ENCODE results near the gene MRPS5.
A peak's percentile ranks its signal among the peaks of the same experiment; 100 is the strongest.

The MRPS5 gene

GRCh38 chr2:95043300-95044093 lies 78.1 kb downstream of the MRPS5 start:
- in situ Hi-C loops (cut with MboI; ENCODE audit: low pct_unique_long_range_greater_than_20kb, low sequenced_read_pairs, unreplicated experiment) = no loop called here
- DNase-seq (ENCODE audit: low spot score) = peak; percentile 56
- no peak for TF ChIP-seq CTCF (IDR thresholded peaks at IDR 0.05; ENCODE audit: extremely low read depth, insufficient read depth, missing control alignments)

- no peak for TF ChIP-seq CTCF (IDR thresholded peaks at IDR 0.05; ENCODE audit: extremely low read depth, insufficient read depth, missing control alignments)
- in situ Hi-C loops (cut with MboI; ENCODE audit: low pct_unique_long_range_greater_than_20kb, low sequenced_read_pairs, unreplicated experiment) = no loop called here
- DNase-seq (ENCODE audit: low spot score) = no peak
These were observed 78.9 kb downstream of the MRPS5 start for GRCh38 chr2:95042472-95043271.

GRCh38 chr2:95041824-95042442 lies 79.7 kb downstream of the MRPS5 start:
- in situ Hi-C loops (cut with MboI; ENCODE audit: low pct_unique_long_range_greater_than_20kb, low sequenced_read_pairs, unreplicated experiment) = no loop called here
- DNase-seq (ENCODE audit: low spot score) = peak; percentile 60
- TF ChIP-seq CTCF (IDR thresholded peaks at IDR 0.05; ENCODE audit: extremely low read depth, insufficient read depth, missing control alignments) = no peak

- DNase-seq (ENCODE audit: low spot score) = no peak
- no peak for TF ChIP-seq CTCF (IDR thresholded peaks at IDR 0.05; ENCODE audit: extremely low read depth, insufficient read depth, missing control alignments)
- in situ Hi-C loops (cut with MboI; ENCODE audit: low pct_unique_long_range_greater_than_20kb, low sequenced_read_pairs, unreplicated experiment) = no loop called here
These were observed 80.4 kb downstream of the MRPS5 start for GRCh38 chr2:95041060-95041823.

- in situ Hi-C loops (cut with MboI; ENCODE audit: low pct_unique_long_range_greater_than_20kb, low sequenced_read_pairs, unreplicated experiment) = no loop called here
- TF ChIP-seq CTCF (IDR thresholded peaks at IDR 0.05; ENCODE audit: extremely low read depth, insufficient read depth, missing control alignments) = no peak
- no peak for DNase-seq (ENCODE audit: low spot score)
These were observed 81.2 kb downstream of the MRPS5 start for GRCh38 chr2:95040426-95040825.

- no peak for DNase-seq (ENCODE audit: low spot score)
- TF ChIP-seq CTCF (IDR thresholded peaks at IDR 0.05; ENCODE audit: extremely low read depth, insufficient read depth, missing control alignments) = no peak
- in situ Hi-C loops (cut with MboI; ENCODE audit: low pct_unique_long_range_greater_than_20kb, low sequenced_read_pairs, unreplicated experiment) = no loop called here
These were observed 81.6 kb downstream of the MRPS5 start for GRCh38 chr2:95039978-95040377.

Data from GM13977 (cell line).